ENCODE measurements around the gene MROH7.
"Not testable (repeated sequence)": the region's sequence is repeated elsewhere in the genome, so short reads cannot be mapped to it uniquely, and the experiment has no call there.

The MROH7 gene

DNA sequence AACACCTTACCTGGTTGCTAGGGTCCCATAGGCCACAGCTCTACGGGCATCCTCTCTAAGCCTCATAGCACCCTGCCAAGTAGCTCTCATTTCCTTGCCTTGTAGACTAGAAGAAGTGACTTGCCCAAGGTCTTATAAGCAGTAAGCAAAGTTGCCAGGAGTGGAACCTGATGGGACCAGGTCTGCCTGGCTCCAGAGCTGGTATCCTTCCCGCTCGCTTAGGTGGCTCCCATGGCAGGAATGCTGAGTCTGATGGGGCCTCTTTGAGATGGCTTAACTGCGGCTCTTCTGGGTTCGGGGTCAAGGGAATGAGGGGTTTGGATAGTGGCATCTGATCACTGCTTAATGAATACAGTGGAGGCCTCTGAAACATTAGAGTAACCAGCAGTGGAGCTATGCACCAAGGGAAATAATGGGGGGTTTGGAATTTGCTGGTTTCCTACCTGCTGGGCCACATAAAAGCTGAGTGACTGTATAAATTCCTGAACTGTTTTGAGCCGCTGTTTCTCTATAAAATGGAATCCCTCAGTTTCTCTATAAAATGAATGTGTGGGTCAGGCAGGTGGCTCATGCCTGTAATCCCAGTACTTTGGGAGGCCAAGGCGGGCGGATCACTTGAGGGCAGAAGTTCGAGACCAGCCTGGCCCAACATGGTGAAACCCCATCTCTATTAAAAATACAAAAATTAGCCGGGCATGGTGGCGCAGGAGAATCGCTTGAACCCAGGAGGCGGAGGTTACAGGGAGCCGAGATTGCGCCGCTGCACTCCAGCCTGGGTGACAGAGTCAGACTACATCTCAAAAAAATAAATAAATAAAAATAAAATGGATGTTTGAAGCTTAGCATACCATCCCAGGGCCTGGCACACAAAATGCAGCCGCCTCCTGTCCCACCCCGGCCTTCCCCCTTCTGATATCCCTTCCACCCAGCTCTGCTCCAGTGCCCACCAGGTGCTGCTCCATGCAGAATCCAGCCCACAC, 30.7 kb upstream of the MROH7 start:
- DNase-seq, result no peak

DNA sequence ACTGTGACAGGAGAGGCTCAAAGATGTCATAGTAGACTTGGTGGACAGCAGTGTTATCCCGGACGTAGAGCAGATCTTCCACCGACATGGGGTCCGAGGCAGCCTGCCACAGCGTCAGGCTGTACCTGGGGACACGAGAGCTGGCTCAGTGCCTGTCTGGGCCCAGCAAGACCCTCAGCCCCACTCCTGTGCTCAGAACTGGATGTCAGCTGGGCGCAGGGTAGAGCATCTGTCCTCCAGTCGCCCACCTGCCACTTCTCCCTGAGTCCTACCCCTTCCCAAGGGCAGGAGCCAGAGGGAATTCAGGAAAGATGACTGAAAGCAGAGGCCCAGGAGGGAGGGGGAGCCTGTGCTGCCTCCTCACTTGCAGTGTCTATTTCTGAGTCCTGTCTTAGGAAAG, 30.0 kb upstream of the MROH7 start:
- DNase-seq, result no peak

DNA sequence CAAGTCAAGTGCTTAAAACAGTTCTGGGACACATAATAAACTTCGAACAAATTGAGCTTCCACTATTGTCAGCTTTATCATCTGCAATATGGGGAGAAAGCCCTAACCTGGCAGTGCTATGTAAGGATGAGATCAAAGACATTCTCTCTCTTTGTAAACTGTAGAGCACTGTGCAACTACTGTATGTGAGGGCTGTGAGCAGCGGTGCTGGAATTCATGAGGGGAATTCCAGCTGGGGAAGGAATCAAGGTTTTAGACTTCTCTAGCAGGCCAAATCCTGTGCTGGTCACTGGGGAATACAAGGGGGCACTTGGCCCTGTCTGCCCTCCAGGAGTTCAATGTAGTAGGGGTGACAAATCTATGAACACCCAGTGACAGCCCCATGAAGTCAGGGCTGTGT, 27.6 kb upstream of the MROH7 start:
- no peak for DNase-seq

DNA sequence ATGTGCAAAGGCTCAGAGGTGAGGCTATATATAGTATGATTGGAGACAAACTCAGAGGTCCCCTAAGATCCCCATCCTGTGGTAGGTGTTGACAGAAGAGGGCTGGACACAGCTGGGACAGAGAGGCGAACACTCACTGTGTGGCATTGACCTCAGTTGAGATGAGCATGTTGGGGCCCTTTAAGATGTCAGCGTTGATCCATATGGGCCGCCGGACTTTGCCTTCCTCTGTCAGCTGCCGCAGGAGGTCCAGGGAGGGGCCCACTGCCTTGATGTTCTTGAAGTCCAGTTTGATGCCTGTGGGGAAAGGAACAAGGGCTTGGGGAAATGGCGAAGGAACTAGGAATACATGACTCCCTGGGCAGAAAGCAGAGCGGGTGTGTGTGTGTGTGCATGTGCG, 27.0 kb upstream of the MROH7 start:
- DNase-seq, result no peak

DNA sequence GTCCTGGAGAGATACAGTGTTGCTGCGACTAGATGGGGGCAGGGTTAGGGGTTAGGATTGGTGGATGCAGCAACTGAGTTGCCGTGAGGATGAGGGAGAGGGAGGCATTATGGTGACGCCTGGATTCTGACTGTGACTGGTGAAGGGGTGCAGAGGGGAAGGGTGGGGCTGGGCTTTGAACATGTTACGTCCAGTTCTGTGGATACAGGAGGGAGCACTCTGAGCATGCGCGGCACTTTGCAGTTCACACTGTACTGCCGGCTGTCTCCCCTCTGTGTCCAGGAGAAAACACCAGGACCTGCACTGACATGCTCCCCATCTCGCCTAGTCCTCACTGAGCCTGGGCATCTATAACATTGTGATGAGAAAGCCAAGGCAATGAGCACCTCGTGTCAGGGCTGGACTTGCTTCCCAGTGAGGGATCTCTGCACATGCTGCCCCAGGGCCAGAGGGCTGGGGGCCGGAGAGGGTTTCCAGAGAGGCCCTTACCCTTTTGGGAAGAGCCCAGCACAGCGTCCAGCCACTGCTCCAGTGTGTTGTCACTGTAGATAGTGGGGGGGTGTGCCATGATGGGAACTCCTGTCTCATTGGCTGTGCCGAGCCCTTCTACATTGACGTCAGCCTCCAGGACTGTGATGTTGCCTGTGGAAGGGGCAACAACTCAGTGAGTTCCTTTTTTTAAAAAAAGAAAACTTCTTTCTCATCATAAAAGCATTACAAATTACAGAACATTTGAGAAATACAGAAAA, 25.9 kb upstream of the MROH7 start:
- DNase-seq, result no peak

DNA sequence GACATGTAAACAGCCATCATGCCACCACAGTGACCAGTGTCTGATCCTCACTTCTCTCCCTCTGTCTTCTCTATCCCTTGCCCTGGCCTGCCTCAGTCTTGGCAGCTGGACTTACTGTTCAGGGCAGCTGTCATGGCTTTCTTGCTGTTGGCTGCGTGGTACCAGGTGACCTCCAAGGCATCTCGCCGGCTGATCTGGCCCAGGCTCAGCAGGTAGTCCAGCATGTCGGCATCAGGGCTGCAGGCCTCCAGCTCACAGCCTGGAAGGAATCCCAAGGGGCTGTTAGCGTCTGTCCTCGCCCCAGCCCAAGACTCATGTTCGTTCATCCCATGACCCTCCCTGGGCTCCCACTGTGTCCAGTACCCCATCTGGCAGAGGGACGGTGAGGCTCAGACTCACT, 21.8 kb upstream of the MROH7 start:
- no peak for DNase-seq

DNA sequence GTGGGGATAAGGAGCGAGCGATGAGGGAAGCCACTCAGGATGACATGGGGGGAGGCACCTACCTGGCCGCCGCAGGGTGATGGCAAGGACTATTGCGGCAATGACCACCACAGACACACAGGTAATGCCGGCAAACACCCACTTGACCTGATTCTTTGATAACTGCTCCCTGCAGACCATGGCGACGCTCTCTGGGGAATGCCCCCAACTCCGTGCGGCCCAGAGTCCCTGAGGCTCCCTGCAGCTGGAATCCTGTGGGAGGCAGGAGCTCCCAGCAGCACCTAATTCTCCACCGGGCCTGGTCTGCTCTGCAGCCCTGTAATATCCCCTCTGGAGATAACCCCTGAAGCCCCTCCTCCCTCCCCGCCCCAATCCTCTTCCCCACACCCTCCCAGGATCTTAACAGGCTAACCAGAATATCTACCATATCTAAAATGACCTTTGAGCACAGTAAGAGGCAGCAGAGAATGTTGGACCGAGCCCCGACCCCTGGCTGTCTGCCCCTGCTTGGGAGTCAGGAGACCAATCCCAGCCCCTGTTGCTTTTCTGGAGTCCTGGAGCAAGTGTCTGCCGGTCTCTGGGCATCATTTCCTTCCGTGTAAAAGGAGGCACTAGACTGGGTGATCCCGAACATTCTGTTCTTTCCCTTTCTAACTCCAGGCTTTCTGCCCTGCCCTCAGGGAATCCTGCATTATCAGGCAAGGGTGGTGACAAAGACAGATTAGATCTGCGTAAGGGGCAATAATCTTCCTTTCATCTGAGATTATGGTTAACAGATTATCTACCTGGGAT, 18.2 kb upstream of the MROH7 start, which contains the start of gene FAM151A:
TSS of gene FAM151A (minus strand) at position 310 of the 792 bp plus-strand sequence. CDS start at position 180, 130 bp downstream.
- DNase-seq, result no peak

DNA sequence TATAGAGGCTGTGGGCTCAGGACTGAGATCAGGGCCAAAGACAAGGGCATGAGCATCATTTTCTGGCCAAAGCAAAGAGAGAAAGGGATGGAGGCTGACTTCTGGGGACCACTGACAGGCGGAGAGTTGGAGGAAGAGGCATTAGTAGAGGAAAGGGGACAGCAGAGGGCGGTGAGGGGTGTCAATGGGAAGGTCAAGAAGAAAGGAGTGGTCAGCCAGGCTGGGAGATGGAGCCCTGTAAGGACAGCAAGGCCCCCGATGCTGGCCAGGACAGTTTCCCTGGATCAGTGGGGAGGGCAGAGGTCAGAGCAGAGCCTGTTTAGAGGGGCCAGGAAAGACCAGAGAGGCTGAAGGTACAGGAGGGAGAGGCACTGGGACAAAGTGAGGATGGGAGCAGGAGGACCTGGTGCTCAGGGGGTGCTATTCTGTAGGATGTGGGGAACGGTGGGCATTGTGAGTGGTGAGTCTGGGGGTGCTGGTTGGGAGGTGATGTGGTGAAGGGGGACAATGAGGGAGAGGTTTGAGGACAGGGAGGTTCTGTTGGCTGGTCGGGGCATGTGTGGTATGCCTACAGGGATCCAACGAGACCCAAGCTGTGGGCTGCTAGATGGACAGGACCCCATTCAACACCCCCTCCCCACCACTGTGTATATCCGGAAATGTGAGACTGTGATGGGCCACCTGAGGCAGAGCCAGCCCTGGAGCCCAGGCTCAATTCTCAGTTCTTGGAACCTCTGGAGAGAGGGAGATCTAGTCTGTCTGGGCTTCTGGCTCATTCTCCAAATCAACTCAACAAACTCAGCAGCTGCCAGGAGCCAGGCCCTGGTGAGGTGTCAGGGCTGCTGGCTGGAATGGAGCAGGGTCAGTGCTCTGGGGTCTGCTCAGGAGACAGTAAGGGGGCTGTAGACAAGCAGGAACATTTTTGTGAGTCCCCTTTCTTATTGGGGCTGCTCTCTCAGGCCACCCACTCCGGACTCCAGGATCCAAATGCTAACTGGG, 16.8 kb upstream of the MROH7 start:
- DNase-seq, result no peak

DNA sequence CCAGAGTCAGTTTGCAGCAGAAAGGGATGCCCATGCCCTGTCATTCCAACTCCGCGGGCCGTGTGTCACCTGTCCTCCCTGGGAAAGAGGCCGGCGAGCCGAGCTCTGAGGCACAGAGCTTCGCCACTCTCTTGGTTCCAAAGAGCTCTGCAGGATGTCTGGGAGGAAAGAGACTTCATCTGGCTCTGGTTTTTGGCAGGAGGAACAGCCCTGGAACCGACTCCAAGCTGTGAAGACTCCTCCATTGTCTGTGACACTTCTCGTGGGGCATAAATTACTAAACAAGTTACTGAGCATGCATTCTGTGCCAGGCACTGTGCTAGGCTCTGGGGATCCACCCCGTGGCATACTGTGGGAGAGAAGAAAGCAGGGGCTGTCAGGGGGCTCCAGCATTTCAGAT, 14.4 kb upstream of the MROH7 start:
- DNase-seq, result no peak

DNA sequence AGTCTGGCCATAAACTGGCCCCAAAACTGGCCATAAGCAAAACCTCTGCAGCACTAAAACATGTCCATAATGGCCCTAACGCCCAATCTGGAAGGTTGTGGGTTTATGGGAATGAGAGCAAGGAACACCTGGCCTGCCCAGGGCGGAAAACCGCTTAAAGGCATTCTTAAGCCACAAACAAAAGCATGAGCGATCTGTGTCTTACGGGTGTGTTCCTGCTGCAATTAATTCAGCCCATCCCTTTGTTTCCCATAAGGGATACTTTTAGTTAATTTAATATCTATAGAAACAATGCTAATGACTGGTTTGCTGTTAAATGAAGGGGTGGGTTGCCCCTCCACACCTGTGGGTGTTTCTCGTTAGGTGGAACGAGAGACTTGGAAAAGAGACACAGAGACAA, 5.8 kb upstream of the MROH7 start:
- not testable (repeated sequence) for DNase-seq

DNA sequence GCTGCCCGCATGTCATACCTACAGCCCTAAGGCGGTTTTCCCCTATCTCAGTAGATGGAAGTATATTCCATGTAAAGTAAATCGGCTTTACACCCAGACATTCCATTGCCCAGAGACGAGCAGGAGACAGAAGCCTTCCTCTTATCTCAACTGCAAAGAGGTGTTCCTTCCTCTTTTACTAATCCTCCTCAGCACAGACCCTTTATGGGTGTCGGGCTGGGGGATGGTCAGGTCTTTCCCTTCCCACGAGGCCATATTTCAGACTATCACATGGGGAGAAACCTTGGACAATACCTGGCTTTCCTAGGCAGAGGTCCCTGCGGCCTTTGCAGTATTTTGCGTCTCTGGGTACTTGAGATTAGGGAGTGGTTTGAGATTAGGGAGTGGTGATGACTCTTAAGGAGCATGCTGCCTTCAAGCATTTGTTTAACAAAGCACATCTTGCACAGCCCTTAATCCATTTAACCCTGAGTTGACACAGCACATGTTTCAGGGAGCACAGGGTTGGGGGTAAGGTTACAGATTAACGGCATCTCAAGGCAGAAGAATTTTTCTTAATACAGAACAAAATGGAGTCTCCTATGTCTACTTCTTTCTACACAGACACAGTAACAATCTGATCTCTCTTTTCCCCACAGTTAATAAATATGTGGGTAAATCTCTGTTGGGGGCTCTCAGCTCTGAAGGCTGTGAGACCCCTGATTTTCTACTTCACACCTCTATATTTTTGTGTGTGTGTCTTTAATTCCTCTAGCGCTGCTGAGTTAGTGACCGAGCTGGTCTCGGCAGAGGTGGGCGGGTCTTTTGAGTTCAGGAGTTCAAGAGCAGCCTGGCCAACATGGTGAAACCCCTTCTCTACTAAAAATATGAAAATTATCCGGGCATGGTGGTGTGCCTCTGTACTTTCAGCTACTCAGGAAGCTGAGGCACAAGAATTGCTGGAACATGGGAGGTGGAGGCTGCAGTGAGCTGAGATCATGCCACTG, 4.8 kb upstream of the MROH7 start:
- DNase-seq, result not testable (repeated sequence)

DNA sequence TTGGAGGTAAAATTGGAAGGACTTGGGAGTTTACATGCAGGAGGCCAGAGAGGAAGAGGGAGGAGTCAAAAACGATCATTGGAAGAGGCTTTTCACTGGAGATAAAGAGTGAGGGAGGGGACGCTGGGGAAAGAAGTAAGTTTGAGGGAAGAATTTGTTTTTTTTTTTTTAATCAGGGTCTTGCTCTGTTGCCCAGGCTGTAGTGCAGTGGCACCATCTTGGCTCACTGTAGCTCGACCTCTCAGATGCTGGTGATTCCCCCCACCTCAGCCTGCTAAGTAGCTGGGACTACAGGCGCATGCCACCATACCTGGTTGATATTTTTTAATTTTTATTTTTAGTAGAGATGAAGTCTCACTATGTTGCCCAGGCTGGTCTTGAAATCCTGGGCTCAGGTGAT, 1.2 kb upstream of the MROH7 start:
- DNase-seq, result no peak

DNA sequence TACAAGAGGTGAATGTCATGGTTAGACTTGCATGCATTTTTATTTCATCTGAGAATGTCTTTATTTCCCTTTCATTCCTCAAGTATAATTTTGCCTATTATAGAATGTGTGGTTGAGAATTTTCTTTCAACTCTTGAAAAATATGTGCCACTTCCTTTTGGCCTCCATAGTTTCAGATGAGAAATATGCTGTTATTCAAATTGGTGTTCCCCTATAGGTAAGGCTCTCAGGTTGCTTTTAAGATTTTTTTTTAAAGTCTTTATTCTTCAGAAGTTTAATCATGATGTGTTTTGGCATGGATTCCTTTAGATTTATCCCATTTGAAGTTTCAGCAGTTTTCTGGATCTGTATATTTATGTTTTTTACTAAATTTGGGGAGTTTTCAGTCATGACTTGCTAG, 2.1 kb downstream of the MROH7 start:
- DNase-seq, result no peak

DNA sequence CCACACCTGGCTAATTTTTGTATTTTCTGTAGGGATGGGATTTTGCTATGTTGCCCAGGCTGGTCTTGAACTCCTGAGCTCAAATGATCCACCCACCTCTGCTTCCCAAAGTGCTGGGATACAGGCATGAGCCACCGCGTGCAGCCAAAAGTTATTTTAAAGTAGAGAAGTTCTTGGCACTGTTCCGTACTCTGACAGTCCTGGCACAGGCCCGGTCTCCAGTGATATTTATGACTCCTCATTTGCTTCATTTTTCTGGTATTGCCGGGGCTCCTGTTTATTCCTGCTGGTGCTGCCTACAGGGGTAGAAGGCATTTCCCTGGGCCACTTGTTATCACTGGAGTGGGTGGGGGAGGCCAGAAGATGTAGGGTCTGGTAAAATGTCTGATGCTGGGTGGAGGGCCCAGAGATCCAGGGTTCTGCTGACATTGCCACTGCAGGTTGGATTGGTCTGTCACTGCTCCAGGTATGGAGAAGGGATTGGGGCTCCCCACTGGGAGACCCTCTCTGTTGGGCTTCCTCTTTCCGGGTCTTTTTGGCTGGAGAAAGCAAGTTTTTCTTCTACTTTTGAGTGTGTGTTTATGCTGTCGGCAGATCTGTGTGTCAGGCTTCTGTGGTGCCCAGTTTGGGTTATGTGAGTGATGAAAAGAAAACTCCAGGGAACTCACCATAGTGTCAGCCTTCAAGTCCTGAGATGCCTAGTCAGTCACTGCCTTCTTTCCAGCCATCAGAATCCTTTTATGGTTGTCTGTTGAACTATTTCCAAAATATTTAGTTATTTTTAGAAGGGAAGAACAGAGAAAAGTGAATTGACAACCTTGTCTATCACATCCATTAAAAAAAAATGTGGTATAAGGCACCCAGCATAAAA, 4.5 kb downstream of the MROH7 start:
- no peak for DNase-seq

DNA sequence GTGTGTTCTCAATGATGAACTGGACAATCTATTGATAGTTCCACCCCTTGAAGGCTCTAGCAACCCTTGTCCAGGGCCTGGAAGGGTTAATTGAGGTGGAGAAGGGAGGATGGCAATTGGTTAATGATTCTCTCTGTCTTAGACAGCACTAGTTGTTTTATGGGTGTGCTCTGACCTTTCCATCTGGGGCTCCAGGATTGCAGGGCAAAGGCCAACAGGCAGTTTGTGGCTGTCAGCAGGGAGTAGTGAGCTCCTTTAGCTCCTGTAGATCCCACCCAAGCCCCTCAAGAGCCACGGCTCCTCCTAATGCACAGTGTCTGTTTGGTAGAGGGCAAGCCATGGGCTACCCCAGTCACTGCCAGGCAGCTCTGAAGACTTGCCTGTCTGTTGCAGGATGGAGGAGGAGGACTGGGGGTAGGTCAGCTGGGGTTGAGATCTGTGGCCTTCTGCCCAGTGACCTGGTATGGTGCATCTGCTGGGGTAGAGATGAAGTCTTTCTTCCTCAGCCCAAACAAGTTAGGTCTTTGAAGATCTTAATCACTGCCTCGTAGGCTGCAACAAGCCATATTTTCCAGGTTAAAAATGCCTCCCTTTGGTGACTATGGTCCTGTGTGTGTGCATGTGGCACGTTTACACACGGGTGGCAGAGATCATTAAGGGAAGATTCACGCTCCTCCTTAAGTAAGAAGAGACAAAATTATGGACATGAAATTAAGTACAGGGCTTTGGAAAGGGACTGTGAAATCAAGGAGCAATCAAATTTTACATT, 7.7 kb downstream of the MROH7 start:
- DNase-seq, result no peak

DNA sequence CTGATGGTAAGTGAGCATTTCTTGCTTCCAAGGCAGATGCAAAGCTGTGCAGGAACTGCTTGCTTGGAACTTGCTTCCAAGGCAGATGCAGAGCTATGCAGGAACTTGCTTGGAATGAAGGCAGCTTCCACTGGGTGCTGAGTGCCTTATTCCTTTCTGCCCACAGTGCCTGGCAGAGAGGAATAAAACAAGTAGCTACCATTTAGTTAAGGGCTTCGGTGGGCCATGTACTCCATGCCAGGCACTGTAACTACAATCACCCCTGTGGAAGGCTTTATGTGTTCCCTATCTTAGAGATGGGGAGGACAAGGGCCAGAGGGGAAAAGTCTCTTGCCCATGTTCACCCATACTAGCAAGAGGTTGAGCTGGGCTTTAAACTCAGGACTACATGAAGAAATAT, 8.3 kb downstream of the MROH7 start:
- no peak for DNase-seq

DNA sequence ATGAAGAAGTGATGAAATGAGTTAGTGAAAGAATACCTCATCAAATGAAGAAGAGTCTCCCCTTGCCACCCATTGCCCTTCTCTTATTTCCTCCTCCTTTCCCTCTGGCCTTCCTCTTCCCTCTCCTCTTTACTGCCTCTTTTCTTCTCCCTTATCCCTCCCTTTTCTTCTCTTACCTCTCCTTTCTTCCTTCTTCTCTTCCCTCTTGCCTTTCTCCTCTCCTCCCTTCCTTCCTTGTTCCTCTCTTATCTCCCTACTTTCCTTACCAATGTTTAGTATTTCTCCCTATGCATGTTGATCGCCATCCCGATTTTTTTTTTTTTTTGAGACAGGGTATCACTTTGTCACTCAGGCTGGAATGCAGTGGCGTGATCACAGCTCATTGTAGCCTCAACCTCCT, 8.8 kb downstream of the MROH7 start:
- DNase-seq, result no peak

DNA sequence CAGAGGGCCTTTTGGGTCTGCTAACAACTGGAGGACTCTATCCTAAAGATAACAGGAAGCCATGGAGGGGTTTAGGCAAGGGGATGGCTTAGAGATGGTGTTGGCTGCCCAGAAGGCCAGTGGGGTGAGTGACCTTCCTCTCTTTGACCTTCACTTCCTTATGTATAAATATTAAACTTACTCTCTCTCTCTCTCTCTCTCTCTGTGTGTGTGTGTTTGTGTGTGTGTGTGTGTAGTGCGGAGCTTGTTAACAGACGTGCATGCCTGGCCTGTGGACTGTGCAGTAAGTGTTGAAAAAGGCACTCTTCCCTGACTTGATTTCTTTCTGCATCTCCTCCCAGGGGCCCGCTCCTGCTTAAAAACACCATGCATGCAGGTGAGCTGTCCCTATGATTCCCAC, 10.0 kb downstream of the MROH7 start:
- no peak for DNase-seq

DNA sequence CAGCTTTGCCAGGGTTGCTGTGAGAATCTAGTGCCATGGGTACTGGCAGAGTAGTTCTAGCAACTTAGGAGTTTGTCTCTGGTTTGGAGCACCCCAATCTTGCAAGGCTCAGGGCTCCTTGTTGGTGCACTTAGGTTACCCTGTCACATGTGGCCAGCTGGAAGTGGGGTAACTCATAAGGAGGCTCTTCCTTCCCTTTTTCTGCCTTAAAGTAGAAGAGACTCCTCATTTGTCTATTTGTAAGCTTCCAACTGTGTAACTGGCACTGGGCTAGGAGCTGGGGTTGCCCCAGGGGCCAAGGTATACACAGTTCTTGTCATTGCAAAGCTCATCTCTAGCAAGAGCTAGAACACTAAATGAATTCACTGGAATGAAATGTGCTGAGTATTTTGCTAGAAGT, 10.6 kb downstream of the MROH7 start:
- DNase-seq, result no peak

Data from stimulated activated naive CD4-positive, alpha-beta T cell (primary cell).